Astrocyte (in vitro differentiated cells and primary cell): ENCODE data around the gene NIPBL.

Experiments
- CTCF ChIP-seq: IDR thresholded peaks from 2 replicates; pipeline ENCODE4 v1.5.1; 2011; ENCODE audit warnings: low read depth, mild to moderate bottlenecking, inconsistent platforms, low read length, moderate library complexity; ENCODE audit not compliant: insufficient read depth
- EZH2 ChIP-seq: IDR thresholded peaks from 2 replicates; pipeline ENCODE4 v1.6.1; 2012; ENCODE audit warnings: mild to moderate bottlenecking, low read length, inconsistent platforms; ENCODE audit not compliant: insufficient read depth

- TF ChIP-seq CTCF: no peak
- TF ChIP-seq EZH2: no peak
Measured at GRCh38 chr5:36874465-36874864, 2.1 kb upstream of the NIPBL start.
